Measurements from ENCODE around the gene NOSIP.

NOSIP gene

GRCh38 chr19:49574206-49574755, 6.1 kb downstream of the NOSIP start:
- FAIRE-seq = no peak

DNA sequence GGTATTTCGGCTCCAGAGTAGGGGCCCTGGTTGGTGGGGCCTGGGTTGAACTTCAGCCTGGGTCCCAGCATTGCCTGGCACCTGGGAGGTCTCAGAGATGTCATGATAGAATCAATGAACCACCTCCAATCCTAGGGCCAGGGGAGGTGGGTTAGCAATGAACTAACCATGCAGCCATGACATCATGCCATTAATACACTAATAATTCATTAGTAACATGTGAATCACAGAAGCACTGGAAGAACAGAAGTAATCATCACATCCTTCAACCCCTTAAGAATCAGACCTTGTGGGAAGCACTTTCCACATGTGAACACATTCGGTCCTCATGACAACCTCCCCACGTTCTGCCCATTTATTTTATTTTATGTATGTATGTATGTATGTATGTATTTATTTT, 6.9 kb downstream of the NOSIP start:
- FAIRE-seq = no peak
- DNase-seq (ENCODE audit: extremely low spot score, insufficient read length, low read depth) = no peak

More at GRCh38 chr19:49574206-49574755, 6.1 kb downstream of the NOSIP start:
- no peak for DNase-seq (ENCODE audit: extremely low spot score, insufficient read length, low read depth)

GRCh38 chr19:49573009-49573408, 7.3 kb downstream of the NOSIP start:
- no peak for FAIRE-seq
- no peak for DNase-seq (ENCODE audit: extremely low spot score, insufficient read length, low read depth)

- DNase-seq (ENCODE audit: extremely low spot score, insufficient read length, low read depth) = no peak
These were observed 9.2 kb downstream of the NOSIP start for GRCh38 chr19:49570997-49571676.

DNA sequence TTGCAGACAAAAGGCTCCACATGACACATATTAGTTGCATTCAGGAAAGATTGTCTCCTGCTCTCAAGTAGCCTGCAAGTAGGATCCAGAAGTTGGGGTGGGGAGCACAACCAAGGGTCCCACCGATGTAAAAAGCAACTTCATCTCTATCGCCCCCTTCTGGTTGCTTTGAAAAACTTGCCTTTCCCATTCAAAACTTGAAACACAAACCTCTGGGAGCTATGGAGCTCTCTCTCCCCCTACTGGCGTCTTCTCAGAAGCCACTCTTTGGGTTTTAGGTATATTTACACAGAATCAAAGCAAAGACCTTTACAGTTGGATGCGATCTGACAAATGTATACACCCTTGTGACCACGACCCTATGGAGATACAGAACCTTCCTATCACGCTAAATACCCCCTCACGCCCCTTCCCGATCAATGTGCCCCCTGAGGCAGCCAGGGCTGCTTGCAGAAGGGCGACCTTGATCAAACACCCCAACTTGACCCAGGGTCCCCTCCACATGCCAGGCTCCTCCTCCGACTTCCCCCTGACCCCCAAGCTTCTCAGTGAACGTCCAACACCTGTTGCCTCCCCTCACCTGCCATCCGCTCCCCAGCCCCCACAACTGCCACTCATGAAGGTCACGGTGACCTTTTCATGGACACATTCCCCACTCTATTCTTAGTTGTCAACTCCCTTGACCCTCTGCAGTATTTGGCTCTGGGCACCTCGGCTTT, 10.1 kb downstream of the NOSIP start:
- peak; percentile 88 for FAIRE-seq
- DNase-seq (ENCODE audit: extremely low spot score, insufficient read length, low read depth) = peak; percentile 77

More at GRCh38 chr19:49570997-49571676, 9.2 kb downstream of the NOSIP start:
- no peak for FAIRE-seq

- FAIRE-seq (no peak), DNase-seq (ENCODE audit: extremely low spot score, insufficient read length, low read depth) (no peak)
These were observed 12.4 kb downstream of the NOSIP start for GRCh38 chr19:49567861-49568441.

DNA sequence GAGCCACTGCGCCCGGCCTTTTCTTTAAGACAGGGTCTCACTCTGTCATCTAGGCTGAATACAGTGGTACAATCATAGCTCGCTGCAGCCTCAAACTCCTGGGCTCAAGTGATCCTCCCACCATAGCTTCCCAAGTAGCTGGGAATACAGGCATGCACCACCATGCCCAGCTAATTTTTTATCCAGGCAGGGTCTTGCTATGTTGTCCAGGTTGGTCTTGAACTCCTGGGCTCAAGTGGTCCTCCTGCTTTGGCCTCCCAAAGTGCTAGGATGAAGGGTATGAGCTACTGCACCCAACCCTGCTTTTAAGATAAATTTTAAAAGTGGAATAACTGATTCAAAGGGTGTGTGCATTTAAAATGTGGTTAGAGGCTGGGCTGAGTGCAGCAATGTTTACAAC, 14.1 kb downstream of the NOSIP start:
- FAIRE-seq = no peak
- DNase-seq (ENCODE audit: extremely low spot score, insufficient read length, low read depth) = no peak

DNA sequence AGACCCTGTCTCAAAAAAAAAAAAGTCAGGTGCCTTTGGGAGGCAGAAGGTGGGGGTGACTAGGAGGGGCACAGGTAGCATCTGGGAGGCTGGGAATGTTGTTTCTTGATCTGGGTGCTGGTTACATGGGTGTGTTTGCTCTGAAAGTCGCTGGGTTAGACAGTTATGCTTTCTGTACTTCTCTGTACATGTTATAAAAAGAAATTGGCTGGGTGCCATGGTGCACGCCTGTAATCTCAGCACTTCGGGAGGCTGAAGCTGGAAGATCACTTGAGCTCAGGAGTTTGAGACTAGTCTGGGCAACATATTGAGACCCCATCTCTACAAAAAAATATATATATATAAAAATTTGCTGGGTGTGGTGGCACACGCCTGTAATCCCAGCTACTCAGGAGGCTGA, 15.1 kb downstream of the NOSIP start:
- FAIRE-seq (no peak), DNase-seq (ENCODE audit: extremely low spot score, insufficient read length, low read depth) (no peak)

DNA sequence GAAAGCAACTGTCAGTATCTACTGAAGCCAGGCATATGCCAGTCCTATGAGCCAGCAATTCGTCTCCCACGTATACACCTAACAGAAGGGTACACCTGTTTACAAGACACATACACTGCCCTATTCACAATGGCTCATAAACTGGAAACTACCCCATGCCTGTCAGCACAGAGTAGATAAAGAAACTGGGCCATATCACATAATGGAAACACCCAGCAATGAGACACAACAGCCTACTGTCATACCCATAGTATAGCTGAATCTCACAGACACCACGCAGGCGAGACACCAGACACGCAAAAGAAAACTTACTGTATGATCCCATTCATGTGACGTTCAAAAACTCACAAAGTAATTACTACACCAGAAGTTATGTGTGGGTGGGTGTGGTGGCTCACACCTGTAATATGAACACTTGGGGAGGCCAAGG, 15.7 kb downstream of the NOSIP start:
- FAIRE-seq (no peak), DNase-seq (ENCODE audit: extremely low spot score, insufficient read length, low read depth) (no peak)

GRCh38 chr19:49560358-49560900, 19.9 kb downstream of the NOSIP start:
- DNase-seq (ENCODE audit: extremely low spot score, insufficient read length, low read depth) = no peak
- FAIRE-seq = no peak

- DNase-seq (ENCODE audit: extremely low spot score, insufficient read length, low read depth) = no peak
- FAIRE-seq = no peak
These were observed 20.4 kb downstream of the NOSIP start for GRCh38 chr19:49559928-49560327.

GRCh38 chr19:49559443-49559842, 20.9 kb downstream of the NOSIP start:
- FAIRE-seq (no peak), DNase-seq (ENCODE audit: extremely low spot score, insufficient read length, low read depth) (no peak)

DNA sequence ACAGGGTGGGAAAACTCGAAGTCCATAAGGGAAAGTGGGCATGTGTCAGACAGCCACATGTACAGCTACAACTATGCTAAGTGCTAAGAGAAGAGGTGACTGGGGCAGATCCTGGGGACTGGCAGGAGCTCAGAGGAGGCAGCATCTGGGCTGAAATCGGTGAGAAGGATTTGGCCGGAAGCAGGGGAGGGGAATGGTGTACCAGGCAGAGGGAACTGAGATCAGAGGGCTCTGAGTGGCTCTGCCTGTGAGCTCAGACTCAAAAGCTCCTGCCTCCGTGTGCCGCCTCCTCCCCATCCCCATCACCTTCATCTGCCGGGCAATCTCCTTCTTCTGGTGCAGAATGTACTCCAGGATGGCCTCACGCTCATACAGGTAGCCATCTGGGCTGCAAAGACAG, 21.8 kb downstream of the NOSIP start:
- no peak for DNase-seq (ENCODE audit: extremely low spot score, insufficient read length, low read depth)

DNA sequence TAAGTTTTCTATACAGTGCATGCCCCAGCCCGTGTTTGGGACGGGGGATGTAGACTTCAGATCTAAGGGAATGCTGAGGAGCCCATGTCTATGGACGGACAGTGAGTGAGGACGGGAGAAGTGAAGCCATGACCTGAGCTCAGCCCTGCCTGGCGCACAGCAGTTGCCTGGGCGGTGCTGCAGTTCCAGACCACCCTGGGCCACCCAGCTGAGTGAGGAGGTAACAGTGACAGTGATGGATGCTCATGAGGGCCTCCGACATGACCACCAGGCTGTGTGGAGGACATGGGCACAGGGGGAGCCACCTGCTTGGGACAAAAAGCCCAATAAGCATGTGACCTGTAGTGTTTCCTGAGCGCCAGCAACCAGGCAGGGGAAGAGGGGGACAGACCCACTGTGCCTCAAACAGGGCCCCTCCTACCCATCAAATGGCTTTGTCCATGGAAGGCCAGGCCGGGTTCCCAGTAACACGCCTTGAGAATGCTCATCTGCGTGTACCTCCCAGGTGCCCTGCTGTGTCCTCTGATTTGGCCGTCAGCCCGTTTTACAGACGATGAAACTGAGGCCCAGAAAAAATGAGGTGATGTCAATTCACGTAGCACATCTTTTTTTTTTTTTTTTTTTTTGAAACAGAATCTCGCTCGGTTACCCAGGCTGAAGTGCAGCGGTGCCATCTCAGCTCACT, 22.6 kb downstream of the NOSIP start:
- no peak for FAIRE-seq
- no peak for DNase-seq (ENCODE audit: extremely low spot score, insufficient read length, low read depth)

More for the DNA sequence above, 21.8 kb downstream of the NOSIP start:
- FAIRE-seq = no peak

DNA sequence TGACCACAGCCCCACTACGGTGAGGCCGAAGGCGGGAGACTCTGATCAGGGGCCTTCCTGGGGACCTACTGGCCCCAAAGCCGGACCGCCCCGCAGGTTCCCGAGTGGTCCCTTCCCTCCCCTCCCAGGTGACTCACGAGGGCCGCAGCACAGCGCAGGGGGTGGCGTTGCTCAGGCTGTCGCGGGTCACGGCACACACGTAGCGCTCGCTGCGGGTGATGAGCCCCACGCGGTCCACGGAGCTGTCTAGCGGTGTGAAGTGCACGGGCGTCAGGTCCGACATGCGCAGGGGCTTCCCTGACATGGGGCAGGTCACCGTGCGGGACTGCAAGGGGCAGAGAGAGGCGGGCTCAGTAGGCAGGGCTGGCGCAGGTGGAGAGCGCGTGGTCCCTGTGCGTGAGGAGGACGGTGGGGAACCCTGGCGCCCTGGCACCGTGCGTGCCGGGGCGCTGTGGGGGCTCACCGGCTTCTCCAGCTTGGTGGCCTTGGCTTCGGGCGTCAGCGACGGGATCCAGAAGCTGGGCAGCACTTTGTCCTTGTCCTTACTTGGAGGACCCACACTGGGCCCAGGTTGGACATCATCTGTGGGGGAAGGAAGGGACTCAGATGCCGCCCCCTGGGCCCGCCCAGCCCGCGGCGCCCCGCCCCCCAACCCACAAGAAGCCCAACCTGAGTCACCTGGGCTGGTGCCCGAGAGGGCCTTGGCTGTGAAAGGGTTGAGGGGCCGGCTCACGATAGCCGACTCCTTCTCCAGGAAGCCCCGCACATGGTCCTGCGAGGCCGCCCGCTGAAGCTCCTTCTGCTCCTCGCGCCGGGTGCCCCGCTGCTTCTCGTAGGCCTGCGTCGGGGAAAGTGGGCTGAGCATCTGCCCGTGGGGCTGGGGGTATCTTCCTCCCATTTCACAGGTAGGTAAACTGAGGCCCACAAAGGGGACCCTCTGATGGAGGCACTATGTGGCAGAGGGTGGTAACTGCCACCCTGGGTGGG, 23.7 kb downstream of the NOSIP start:
- DNase-seq (ENCODE audit: extremely low spot score, insufficient read length, low read depth) (no peak), FAIRE-seq (no peak)

GRCh38 chr19:49555600-49556411, 24.6 kb downstream of the NOSIP start:
- DNase-seq (ENCODE audit: extremely low spot score, insufficient read length, low read depth) = no peak
- FAIRE-seq = no peak

DNA sequence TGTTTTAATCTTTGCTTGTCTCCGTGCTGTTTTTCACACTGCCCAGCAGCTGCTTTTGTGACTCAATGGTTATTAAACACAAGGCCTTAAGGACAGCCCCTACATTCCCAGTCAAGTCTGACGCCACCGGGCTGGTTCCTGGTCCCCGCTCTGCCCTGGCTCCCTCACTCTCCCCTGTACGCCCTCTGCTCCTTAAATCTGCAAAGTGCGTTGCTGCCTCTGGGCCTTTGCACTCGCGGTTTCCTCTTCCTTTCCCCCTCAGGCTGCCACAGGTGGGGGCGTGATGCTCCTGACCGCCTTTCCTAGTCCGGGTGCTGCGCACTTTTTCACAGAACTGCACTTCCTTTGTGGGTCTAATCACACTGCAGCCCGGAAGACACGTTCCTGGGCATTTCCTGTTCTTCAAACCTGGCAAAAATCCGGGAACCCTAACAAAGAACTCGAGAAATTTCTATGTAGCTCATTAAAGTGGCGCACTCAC, 25.6 kb downstream of the NOSIP start:
- FAIRE-seq (no peak), DNase-seq (ENCODE audit: extremely low spot score, insufficient read length, low read depth) (no peak)

All from GM18507 (cell line).